ENCODE data around the gene NFX1. TPM values are rescaled to one million over a fixed set of nuclear protein-coding genes. Genes with fewer than 3 reads are reported as not detected.

NFX1 gene
- total and polyA plus RNA-seq, 10 of the 15 experiments (the other 5 are each of a cell fraction or from before 2014, with no cell fraction given) = 11.9 to 45.1 (median 36.1) TPM

DNA sequence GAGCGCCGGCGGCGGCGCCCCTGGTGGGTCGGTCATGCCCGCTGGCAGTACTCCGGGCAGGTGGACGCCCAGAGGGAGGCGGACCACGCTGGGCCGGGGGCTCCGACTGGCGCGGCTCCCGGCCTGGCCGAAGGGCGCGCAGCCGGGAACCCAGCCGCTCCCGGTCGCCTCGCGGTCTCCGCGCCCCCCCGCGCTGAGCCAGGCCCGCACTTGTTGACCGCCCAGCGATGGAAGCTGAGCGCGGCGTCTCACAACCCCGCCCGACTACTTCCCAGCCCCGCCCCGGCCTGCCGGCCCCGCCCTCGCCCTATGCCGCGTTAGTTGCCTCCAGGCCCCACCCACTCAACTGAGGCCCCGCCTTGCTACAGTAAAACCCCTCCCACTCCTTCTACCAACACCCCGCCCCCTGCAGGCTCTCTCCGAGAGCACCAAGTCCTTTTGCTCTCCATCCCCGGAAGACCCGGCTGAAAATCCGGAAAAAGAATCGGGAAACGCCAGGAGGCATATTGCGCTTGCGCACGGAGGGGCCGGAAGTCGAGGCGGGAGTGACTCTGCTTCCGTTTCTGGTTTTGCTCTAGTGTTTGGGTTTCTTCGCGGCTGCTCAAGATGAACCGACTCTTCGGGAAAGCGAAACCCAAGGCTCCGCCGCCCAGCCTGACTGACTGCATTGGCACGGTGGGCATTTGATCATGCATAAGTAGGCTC lies 25.7 kb upstream of the NFX1 start, which contains the start of the genes BAG1 and CHMP5 (continued):
- no peak for TF ChIP-seq IRF5 (IDR thresholded peaks at IDR 0.05; ENCODE audit: borderline replicate concordance)
- no peak for TF ChIP-seq BMI1 (IDR thresholded peaks at IDR 0.05; ENCODE audit: borderline replicate concordance)
- peak in 1 of 2 experiments; percentile 72; a peak in 1 of 4 replicates for TF ChIP-seq ETV6 (conservative IDR thresholded peaks at IDR 0.05 in 1 of 2, IDR thresholded peaks at IDR 0.05 in 1 of 2; ENCODE audit: borderline replicate concordance in 1 of 2, low read depth in 1 of 2)
- TF ChIP-seq HCFC1 (IDR thresholded peaks at IDR 0.05; ENCODE audit: low read length) = peak; percentile 57
- TF ChIP-seq SPI1 (IDR thresholded peaks at IDR 0.05; ENCODE audit: borderline replicate concordance, insufficient read depth, low read depth, low read length) = peak; percentile 33; the same call in 1 of the 2 replicates
- no peak for TF ChIP-seq PBX3 (IDR thresholded peaks at IDR 0.05; ENCODE audit: insufficient replicate concordance, low read depth, low read length)
- TF ChIP-seq IKZF2 (IDR thresholded peaks at IDR 0.05) = peak; percentile 93 to 96
- no peak for TF ChIP-seq BCL11A (IDR thresholded peaks at IDR 0.05; ENCODE audit: low read depth, low read length)
- TF ChIP-seq NRF1 (conservative IDR thresholded peaks at IDR 0.05; ENCODE audit: low read depth, low read length) = peak; percentile 73
- TF ChIP-seq, protein P1, sequence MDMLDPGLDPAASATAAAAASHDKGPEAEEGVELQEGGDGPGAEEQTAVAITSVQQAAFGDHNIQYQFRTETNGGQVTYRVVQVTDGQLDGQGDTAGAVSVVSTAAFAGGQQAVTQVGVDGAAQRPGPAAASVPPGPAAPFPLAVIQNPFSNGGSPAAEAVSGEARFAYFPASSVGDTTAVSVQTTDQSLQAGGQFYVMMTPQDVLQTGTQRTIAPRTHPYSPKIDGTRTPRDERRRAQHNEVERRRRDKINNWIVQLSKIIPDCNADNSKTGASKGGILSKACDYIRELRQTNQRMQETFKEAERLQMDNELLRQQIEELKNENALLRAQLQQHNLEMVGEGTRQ (IDR thresholded peaks at IDR 0.05; ENCODE audit: borderline replicate concordance, low read depth, low read length) = no peak
- peak; percentile 88 for TF ChIP-seq GABPA (IDR thresholded peaks at IDR 0.05; ENCODE audit: low read depth)
- TF ChIP-seq YY1 (IDR thresholded peaks at IDR 0.05; ENCODE audit: low read depth, low read length) = peak; percentile 26; the same call in 1 of the 2 replicates
- TF ChIP-seq, protein P2, sequence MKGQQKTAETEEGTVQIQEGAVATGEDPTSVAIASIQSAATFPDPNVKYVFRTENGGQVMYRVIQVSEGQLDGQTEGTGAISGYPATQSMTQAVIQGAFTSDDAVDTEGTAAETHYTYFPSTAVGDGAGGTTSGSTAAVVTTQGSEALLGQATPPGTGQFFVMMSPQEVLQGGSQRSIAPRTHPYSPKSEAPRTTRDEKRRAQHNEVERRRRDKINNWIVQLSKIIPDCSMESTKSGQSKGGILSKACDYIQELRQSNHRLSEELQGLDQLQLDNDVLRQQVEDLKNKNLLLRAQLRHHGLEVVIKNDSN (IDR thresholded peaks at IDR 0.05; ENCODE audit: borderline replicate concordance, extremely low read length, insufficient read depth, low read depth, low read length) = no peak
- no peak; the same call in 1 of the 2 replicates for TF ChIP-seq MAX (IDR thresholded peaks at IDR 0.05; ENCODE audit: low read depth, low read length)
- TF ChIP-seq SMARCA5 (IDR thresholded peaks at IDR 0.05) = no peak; the same call in 1 of the 2 replicates
- no peak for TF ChIP-seq HDAC6 (IDR thresholded peaks at IDR 0.05; ENCODE audit: unreplicated experiment)
- no peak for TF ChIP-seq SREBF2 (IDR thresholded peaks at IDR 0.05; ENCODE audit: low read length)
- no peak for TF ChIP-seq ZZZ3 (IDR thresholded peaks at IDR 0.05; ENCODE audit: control insufficient read depth, insufficient read length, low read depth)
- no peak for TF ChIP-seq CHD1 (IDR thresholded peaks at IDR 0.05; ENCODE audit: low read depth, low read length)
- no peak for TF ChIP-seq SUZ12 (IDR thresholded peaks at IDR 0.05; ENCODE audit: unreplicated experiment)
- peak; percentile 51; the same call in 1 of the 2 replicates for TF ChIP-seq RB1 (IDR thresholded peaks at IDR 0.05; ENCODE audit: borderline replicate concordance)
- TF ChIP-seq ZBTB11 (CRISPR knock-in tag; IDR thresholded peaks at IDR 0.05) = no peak

Data from GM12878 (cell line).